GM21515 (cell line): Measurements from ENCODE around the gene C1S.

Source experiments
- ATAC-seq: cut with Tn5 transposase; IDR thresholded peaks from one replicate; pipeline ENCODE4 v1.9.1; 2021; ENCODE audit not compliant: unreplicated experiment

The C1S gene

GRCh38 chr12:7075939-7076338 is 15.4 kb downstream of the C1S start:
- ATAC-seq, result no peak

- ATAC-seq, result no peak
Observed at GRCh38 chr12:7076493-7076892, 16.0 kb downstream of the C1S start.

- ATAC-seq, result no peak
Observed at GRCh38 chr12:7078163-7078562, 17.6 kb downstream of the C1S start.

DNA sequence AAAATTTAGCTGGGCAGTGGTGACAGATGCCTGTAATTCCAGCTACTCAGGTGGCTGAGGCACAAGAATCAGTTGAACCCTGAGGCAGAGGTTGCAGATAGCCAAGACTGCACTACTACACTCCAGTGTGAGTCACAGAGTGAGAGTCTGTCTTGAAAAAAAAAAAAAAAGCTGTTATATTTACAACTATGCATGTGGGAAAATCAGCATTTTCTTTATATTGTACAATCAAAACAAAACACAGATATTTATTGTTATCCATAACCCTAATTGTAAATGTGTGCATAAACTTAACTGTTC is 19.3 kb downstream of the C1S start:
- ATAC-seq, result no peak

DNA sequence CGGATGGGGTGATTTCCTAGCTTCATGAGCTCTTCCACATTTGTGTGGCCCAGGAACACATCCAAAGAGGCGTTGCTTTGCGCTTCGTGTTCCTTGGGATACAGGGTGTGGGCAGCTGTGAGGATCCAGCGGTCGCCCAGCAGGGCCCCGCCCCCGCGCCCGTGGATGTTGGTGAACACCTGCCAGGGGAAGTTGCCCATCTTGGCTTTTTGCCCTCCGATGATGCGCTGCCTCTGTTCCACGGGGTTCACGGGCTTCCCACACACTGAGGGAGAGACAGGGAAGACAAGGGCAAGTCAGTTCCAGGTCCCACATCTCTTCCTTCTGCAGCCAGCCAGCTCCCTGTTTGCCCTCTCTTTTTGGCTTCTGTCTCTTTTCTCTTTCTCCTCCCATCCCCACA is 20.5 kb downstream of the C1S start:
- no peak for ATAC-seq

DNA sequence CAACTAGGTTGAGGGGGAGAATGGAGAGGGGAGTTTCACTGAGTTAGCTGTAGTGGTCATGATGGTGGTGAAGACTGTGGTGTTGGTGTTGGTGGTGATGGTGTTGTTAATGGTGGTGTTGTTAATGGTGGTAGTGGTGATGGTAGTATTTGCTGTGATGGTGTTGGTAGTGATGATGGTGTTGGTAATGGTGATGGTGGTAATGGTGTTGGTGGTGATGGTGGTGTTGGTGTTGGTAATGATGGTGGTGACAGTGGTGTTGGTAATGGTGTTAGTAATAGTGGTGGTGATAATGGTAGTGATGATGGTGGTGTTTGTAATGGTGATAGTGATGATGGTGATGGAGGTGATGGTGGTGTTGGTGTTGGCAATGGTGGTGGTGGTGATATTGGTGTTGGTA is 22.6 kb downstream of the C1S start:
- no peak for ATAC-seq

- no peak for ATAC-seq
Observed at GRCh38 chr12:7089196-7089871, 28.8 kb downstream of the C1S start.

DNA sequence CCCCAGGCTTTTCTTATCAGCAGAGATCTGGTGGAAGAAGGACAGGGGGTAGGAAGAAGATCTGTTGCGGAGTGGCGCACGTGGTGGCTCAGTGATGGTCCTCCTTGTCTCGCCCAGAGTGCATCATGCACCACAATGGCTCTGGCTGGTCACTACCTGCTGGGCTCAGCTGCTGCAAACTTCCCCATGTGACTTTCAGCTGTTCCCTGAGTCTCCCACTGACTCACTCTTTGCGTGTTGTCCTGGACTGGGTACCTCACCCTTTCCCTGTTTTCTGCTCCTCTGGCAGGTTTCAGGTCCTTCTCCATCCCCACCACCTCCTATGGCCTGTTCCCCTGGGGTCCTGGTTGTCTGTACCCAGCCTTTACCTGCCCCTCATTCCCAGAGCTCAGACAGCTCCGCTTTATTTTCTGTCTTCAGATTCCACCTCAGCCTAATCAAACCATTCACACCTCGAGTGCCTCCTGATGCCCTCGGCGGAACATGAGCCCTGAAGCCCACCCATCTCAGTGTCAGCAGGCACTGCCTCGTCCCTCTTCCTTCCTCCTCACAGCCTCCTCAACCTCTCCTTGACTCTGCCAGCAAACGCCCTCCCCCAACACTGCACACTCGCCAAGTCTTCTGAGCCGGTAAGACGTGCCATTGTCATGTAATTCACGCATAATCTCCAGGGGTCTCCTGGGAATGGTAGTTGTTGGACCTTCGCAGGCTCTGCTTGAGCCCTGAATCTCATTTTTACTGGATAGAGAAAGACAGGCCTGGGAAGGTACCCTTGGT is 29.9 kb downstream of the C1S start:
- no peak for ATAC-seq

DNA sequence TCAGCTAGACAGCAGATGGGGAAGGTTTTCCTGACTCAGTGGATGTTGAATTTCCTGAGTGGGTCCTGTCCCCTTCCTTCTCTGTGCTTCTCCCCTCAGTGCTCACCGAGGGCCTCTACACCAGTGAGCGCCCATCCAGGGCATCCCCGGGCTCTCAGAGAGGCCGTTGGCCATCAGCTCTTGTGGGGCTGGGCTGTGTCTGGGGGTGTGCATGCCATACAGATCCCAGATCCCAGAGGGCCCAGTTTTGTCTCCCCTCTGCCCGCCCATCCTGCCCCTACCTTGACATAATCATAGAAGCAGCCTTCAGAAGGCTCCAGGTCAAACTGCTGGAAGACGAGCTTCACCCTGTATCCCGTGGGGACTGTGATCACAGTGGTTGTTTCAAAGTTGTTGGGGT is 30.7 kb downstream of the C1S start:
- no peak for ATAC-seq

GRCh38 chr12:7091660-7092228 is 31.2 kb downstream of the C1S start:
- no peak for ATAC-seq

- ATAC-seq, result no peak
Observed at GRCh38 chr12:7092229-7092985, 31.9 kb downstream of the C1S start, which contains the start of gene C1R. TSS of gene C1R (minus strand) at chr12:7092445. CDS start at chr12:7092388, 57 bp downstream.

DNA sequence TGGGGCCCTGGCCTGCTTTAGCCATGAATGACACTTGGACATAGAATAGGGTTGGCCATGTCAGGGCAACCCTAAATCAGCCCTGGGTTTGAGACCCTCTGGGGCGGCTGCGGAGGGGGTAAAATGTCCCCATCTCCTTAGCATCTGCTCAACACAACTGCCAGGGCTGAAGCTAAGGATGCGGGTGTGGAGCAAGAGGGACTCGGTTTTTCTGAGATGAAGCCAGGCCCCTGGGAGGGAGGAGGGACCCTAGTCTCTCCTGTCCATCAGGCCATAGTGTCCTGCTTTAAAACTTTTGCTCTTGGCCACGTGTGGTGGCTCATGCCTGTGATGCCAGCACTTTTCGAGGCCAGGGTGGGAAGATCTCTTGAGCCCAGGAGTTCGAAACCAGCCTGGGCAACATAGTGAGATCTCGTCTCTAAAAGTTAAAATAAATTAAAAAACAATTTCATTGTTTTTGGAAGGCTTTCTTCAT is 32.5 kb downstream of the C1S start:
- no peak for ATAC-seq

- ATAC-seq, result no peak
Observed at GRCh38 chr12:7093486-7093885, 33.0 kb downstream of the C1S start.

- ATAC-seq, result no peak
Observed at GRCh38 chr12:7093892-7094291, 33.4 kb downstream of the C1S start.

GRCh38 chr12:7096006-7096932 is 35.8 kb downstream of the C1S start:
- ATAC-seq, result no peak

DNA sequence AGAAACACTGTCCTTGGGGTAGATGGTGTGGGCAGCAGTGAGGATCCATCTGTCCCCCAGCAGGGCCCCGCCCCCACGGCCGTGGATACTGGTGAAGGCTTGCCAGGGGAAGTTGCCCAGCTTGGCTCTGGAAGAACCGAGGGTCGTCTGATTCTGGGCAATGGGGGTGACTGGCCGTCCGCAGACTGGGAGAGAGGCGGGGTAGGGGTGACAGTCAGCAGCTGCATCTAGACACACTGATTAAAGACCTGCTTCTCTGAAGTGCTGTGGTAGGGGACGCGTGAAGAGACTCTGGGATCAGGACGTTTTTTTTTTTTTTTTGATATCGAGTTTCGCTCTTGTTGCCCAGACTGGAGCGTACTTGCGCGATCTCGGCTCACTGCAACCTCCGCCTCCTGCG is 36.5 kb downstream of the C1S start:
- ATAC-seq, result no peak

DNA sequence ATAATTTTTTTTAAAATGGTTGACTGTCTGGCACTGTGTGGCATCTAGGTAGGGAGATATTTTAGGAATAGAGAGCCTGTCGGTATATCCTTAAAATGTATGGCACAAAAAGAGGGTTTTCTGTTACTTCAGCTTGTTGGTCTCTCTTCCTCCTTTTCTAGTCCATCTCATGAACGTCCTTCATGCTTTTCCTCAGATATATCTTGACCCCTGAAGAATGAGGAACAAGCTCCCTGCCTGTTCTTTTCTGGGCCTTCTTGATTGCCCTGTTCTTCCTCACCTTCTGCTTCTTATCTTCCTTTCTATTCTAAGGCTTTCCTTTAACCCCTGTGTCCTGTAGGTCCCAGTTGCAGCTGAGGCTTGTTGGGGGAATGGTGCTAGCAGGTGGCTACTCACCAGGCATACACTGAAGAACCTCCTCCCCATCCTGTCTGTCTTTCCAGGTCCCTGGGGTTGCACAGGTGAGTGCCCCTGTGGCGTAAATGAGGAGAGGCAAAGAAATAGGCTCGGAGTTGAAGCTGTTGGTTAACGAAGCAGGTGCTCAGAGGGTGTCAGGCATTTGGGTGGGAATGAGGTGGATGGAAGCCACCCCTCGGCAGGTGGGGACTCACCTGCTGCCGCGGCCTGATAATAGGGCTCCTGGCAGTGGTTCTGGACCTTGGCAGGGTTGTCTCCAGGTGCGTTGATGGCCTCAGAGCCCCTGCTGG is 38.9 kb downstream of the C1S start:
- ATAC-seq, result no peak

GRCh38 chr12:7100239-7100638 is 39.7 kb downstream of the C1S start:
- ATAC-seq, result no peak

- ATAC-seq, result no peak
Observed at GRCh38 chr12:7101047-7101693, 40.7 kb downstream of the C1S start.
